Fibroblast of villous mesenchyme (primary cell): ENCODE data around the gene ACYP2. TPM values are rescaled to one million over a fixed set of nuclear protein-coding genes. Genes with fewer than 3 reads are reported as not detected.
"Not testable (repeated sequence)": the region's sequence is repeated elsewhere in the genome, so short reads cannot be mapped to it uniquely, and the experiment has no call there.

Experiments
- DNase-seq: peaks from one replicate; pipeline ENCODE4 v3.0.0-alpha.2; 2010; ENCODE audit warnings: low read depth
- H3K4me3 ChIP-seq: 2 replicates; pipeline ENCODE4 v1.5.1; 2011; ENCODE audit warnings: low read depth, mild to moderate bottlenecking, low read length
- total RNA-seq: library from RNA; depleted of rRNA; stranded (reverse); fragments of >200 nt; gene quantifications from 2 replicates; pipeline ENCODE4 v1.2.3, GENCODE V29; 2012
- TF ChIP-seq, protein P1 (sequence below): IDR thresholded peaks from 2 replicates; pipeline ENCODE4 v1.5.1; 2012; ENCODE audit warnings: low read depth, mild to moderate bottlenecking, low read length; ENCODE audit not compliant: insufficient read depth

ACYP2 gene
- total RNA-seq, 1 donor: 16.0 TPM

DNA sequence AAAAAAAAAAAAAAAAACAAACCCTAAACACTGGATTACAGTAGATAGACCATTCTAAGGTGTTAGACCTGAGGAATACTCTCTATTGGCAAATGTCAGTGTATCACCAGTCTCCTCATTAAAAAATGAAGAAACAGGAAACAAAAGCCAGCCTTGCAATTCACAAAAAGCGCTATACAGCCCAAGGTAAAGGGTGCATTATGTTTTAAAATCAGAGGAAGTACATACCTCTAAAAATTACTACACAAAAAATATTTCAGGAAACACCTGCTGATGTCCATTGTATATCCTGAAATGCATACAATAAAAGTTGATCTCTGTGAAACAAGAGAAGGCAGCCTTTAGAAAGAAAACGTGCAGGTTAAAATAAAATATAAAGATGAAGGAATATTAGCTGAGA, 195.5 kb downstream of the ACYP2 start:
- DNase-seq: no peak
- no peak overlapping the region for H3K4me3 ChIP-seq
- TF ChIP-seq, protein P1, sequence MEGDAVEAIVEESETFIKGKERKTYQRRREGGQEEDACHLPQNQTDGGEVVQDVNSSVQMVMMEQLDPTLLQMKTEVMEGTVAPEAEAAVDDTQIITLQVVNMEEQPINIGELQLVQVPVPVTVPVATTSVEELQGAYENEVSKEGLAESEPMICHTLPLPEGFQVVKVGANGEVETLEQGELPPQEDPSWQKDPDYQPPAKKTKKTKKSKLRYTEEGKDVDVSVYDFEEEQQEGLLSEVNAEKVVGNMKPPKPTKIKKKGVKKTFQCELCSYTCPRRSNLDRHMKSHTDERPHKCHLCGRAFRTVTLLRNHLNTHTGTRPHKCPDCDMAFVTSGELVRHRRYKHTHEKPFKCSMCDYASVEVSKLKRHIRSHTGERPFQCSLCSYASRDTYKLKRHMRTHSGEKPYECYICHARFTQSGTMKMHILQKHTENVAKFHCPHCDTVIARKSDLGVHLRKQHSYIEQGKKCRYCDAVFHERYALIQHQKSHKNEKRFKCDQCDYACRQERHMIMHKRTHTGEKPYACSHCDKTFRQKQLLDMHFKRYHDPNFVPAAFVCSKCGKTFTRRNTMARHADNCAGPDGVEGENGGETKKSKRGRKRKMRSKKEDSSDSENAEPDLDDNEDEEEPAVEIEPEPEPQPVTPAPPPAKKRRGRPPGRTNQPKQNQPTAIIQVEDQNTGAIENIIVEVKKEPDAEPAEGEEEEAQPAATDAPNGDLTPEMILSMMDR: no peak

DNA sequence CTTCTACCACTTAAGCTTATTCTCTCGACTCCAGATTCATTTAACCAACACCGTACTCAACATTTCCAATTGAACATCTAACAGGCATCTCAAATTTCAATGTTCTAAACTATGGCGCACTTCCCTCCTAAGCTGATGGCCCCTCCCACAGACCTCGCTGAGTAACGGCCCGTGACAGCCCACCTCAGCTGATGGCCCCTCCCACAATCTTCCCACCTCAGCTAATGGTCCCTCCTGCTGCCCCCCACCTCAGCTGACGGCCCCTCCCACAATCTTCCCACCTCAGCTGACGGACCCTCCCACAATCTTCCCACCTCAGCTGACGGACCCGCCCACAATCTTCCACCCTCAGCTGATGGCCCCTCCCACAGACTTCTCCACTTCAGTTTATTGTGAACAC, 197.7 kb downstream of the ACYP2 start:
- H3K4me3 ChIP-seq: no peak overlapping the region
- no peak for DNase-seq
- TF ChIP-seq, protein P1: no peak

DNA sequence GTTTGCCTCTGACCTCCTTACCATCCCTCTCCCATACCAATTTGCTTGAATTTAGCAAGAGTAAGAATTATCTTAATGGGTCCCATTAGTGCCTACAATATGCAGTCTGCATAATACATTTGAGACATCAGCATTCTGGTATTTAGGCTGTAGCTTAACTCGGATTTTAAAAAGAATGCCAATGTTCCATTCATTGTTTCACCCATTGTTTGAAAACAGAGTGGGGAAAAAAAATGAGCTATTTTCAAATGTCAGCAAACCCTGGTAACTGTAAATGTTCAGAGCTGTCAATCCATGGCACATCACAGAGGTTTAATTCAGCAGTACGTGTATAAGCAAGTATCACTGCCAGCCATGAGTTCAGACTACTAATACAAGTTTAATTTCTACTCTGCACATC, 202.6 kb downstream of the ACYP2 start:
- no peak for DNase-seq
- no peak overlapping the region for H3K4me3 ChIP-seq
- TF ChIP-seq, protein P1: no peak

DNA sequence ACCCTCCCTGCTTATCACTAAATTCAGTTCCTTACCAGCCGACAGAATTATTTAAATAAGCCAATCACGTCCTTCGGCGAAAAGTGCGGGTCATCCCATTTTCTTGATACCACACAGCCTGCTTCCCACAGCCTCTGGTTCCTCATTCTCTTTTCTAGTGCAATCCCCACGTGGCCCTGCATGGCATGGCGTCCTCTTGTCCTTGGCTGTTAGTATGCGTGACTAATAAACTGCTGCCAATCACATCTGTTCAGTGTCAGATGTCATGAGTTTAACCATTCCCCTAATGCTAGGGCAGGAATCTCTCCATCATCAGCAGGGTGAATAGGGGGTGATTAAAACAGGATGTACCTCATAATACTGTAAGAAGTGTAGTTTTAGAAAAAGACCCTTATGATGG, 203.4 kb downstream of the ACYP2 start:
- H3K4me3 ChIP-seq: no peak overlapping the region
- TF ChIP-seq, protein P1: no peak
- no peak for DNase-seq

DNA sequence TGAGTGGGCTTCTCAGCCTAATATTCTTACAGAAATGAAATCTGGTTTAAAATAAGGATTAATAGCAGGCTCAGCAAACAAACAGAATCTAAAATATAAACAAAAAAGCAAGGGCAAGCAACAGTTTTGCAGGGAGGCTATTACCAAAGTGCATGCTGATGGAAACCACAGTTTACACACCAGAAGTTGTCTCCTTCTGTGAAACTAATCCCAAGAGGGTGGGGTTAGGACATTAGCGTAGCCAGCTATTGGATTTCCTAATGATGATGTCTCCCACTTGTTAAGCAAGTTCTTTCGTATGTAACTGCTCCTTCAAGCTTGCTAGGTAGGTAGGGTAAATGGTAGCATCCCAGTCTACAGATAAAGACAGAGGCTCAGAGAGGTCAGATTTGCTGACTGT, 205.6 kb downstream of the ACYP2 start:
- DNase-seq: peak; percentile 77

DNA sequence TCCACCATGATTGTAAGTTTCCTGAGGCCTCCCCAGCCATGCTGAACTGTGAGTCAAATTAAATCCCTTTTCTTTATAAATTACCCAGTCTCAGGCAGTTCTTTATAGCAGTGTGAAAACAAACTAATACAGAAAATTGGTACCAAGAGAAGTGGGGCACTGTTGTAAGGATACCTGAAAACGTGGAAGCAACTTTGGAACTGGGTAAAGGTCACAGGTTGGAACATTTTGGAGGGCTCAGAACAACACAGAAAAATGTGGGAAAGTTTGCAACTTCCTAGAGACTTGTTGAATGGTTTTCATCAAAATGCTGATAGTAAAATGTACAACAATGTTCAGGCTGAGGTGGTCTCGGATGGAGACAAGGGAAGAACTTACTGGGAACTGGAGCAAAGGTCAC, 209.1 kb downstream of the ACYP2 start:
- not testable (repeated sequence) for H3K4me3 ChIP-seq, DNase-seq

More for the DNA sequence above, 205.6 kb downstream of the ACYP2 start:
- no peak overlapping the region for H3K4me3 ChIP-seq
- TF ChIP-seq, protein P1: no peak

DNA sequence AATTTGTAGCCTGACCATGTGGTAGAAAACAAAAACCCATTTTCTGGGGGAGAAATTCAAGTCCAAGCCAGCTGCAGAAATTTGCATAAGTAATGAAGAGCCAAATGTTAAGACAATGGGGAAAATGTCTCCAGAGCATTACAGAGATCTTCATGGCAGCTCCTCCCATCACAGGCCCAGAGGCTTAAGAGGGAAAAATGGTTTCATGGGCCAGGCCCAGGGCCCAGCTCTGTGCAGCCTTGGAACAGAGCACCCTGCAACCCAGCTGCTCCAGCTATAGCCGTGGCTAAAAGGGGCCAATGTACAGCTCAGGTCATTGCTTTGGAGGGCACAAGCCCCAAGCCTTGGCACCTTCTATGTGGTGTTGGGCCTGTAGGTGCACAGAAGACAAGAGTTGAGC, 209.7 kb downstream of the ACYP2 start:
- TF ChIP-seq, protein P1: no peak
- no peak overlapping the region for H3K4me3 ChIP-seq
- DNase-seq: no peak
